PC-9 (cell line): ENCODE results near the gene DBP. TPM values are rescaled to one million over a fixed set of nuclear protein-coding genes. Genes with fewer than 3 reads are reported as not detected.
A peak's percentile ranks its signal among the peaks of the same experiment; 100 is the strongest.

Experiments used
- BruUV-seq: library from RNA; stranded (reverse); fragments of 400-500 nt; replicated peaks from 2 replicates; lab custom pipeline; 2021; lab: Mats Ljungman, UMichigan
- CTCF ChIA-PET: fragments of 300-600 bp; sonication (Branson Sonifier 250); formaldehyde crosslinking; loops from one replicate; lab custom pipeline; 2022; ENCODE audit warnings: antibody characterized with exemption; lab: Charles Lee
- POLR2A ChIA-PET: fragments of 300-600 bp; sonication (Branson Sonifier 250); formaldehyde crosslinking; loops from one replicate; lab custom pipeline; 2022; ENCODE audit warnings: antibody characterized with exemption; ENCODE audit not compliant: unreplicated experiment; lab: Charles Lee
- DNase-seq, 2 experiments: peaks; one replicate each; pipeline versions ENCODE4 v3.0.0 to v3.0.0-alpha.2; 2015 to 2022; ENCODE audit warnings: mixed read lengths in 1 of 2
- H2AFZ ChIP-seq: fragments of 200-600 bp; sonication (generic); 2 replicates; pipeline ENCODE4 v1.8.1; 2017; ENCODE audit warnings: antibody characterized with exemption
- H3F3A ChIP-seq: fragments of 200-600 bp; sonication (generic); 2 replicates; pipeline ENCODE4 v1.8.1; 2017; ENCODE audit warnings: antibody characterized with exemption, mild to moderate bottlenecking, low read depth; ENCODE audit not compliant: insufficient read depth
- H3K27ac ChIP-seq: fragments of 200-600 bp; sonication (generic); 2 replicates; pipeline ENCODE4 v1.6.1; 2016; ENCODE audit warnings: mixed run types
- H3K27me3 ChIP-seq: fragments of 200-600 bp; sonication (generic); 2 replicates; pipeline ENCODE4 v1.6.1; 2016; ENCODE audit warnings: low read depth, mixed run types; ENCODE audit not compliant: insufficient read depth
- H3K36me3 ChIP-seq: fragments of 200-600 bp; sonication (generic); 2 replicates; pipeline ENCODE4 v1.6.1; 2016; ENCODE audit warnings: low read depth, mixed run types
- H3K4me1 ChIP-seq: fragments of 200-600 bp; sonication (generic); replicated peaks from 2 replicates; pipeline ENCODE4 v1.6.1; 2016; ENCODE audit warnings: mixed run types; ENCODE audit not compliant: insufficient read depth
- H3K4me2 ChIP-seq: fragments of 200-600 bp; sonication (generic); 2 replicates; pipeline ENCODE4 v1.6.1; 2017; ENCODE audit warnings: mixed run types
- H3K4me3 ChIP-seq: fragments of 200-600 bp; sonication (generic); 2 replicates; pipeline ENCODE4 v1.6.1; 2016; ENCODE audit warnings: mixed run types
- H3K79me2 ChIP-seq: fragments of 200-600 bp; sonication (generic); 2 replicates; pipeline ENCODE4 v1.6.1; 2017; ENCODE audit warnings: low read depth, mixed run types
- H3K9me2 ChIP-seq: fragments of 200-600 bp; sonication (generic); 2 replicates; pipeline ENCODE4 v1.8.1; 2017; ENCODE audit warnings: mild to moderate bottlenecking; ENCODE audit not compliant: insufficient read depth
- H3K9me3 ChIP-seq: fragments of 200-600 bp; sonication (generic); 2 replicates; pipeline ENCODE4 v1.8.1; 2016; ENCODE audit warnings: low read depth; ENCODE audit not compliant: insufficient read depth
- H4K20me1 ChIP-seq: fragments of 200-600 bp; sonication (generic); 2 replicates; pipeline ENCODE4 v1.8.1; 2017; ENCODE audit not compliant: insufficient read depth
- CTCF ChIP-seq: fragments of 200-600 bp; sonication (generic); conservative IDR thresholded peaks from 2 replicates; pipeline ENCODE4 v1.6.1; 2017; ENCODE audit warnings: mixed run types, antibody characterized with exemption, mild to moderate bottlenecking, moderate library complexity
- EZH2 ChIP-seq: fragments of 200-600 bp; sonication (generic); IDR thresholded peaks from 2 replicates; pipeline ENCODE4 v1.8.0; 2017; ENCODE audit warnings: antibody characterized with exemption, low read depth
- intact Hi-C: fragments of 100-400 bp; cut with micrococcal nuclease; formaldehyde crosslinking; loops from one replicate; pipeline ENCODE4 v1.10.0; 2022; ENCODE audit not compliant: unreplicated experiment
- total RNA-seq: library from RNA; stranded (reverse); gene quantifications from 2 replicates; pipeline ENCODE4 v1.2.3, GENCODE V29; 2021

DBP gene
- total RNA-seq, 1 experiment from 2014 or later = 48.2 TPM

- POLR2A ChIA-PET = no interaction called here
- no peaks in the 10 kb centered on the region for H3K4me1 ChIP-seq
Measured at GRCh38 chr19:48595833-48596232, 41.3 kb downstream of the DBP start.

GRCh38 chr19:48595171-48595570 lies 42.0 kb downstream of the DBP start:
- no peaks in the 10 kb centered on the region for H4K20me1 ChIP-seq
- no peaks in the 10 kb centered on the region for H3K9me2 ChIP-seq
- no peak overlapping the region for H3K27ac ChIP-seq
- ChIA-PET POLR2A (no interaction called here), CTCF (interaction anchor here (0.6 kb wide), 1 partner anchor 14 kb away, joined by 3 read pairs; no protein-coding TSS in a partner anchor)
- no peaks in the 10 kb centered on the region for H3K36me3 ChIP-seq
- H3K4me1 ChIP-seq = no peaks in the 10 kb centered on the region
- H3K27me3 ChIP-seq = no peaks in the 10 kb centered on the region
- no peak overlapping the region for H2AFZ ChIP-seq
- H3K4me3 ChIP-seq = no peak overlapping the region
- H3K4me2 ChIP-seq = no peak overlapping the region
- TF ChIP-seq CTCF (no peak), EZH2 (no peak)
- no peaks in the 10 kb centered on the region for H3K79me2 ChIP-seq
- H3F3A ChIP-seq = peaks cover 5% of the 10 kb centered on the region; the same call in 1 of the 2 replicates
- intact Hi-C loops = no loop called here
- no peaks in the 10 kb centered on the region for H3K9me3 ChIP-seq
- no TSS peak for BruUV-seq
- no peak for DNase-seq

More at GRCh38 chr19:48595833-48596232, 41.3 kb downstream of the DBP start:
- Histone ChIP-seq H3K27ac (no peak overlapping the region), H3K4me2 (no peak overlapping the region), H3K36me3 (no peaks in the 10 kb centered on the region), H3F3A (peaks cover 5% of the 10 kb centered on the region; the same call in 1 of the 2 replicates), H3K4me3 (no peak overlapping the region), H2AFZ (no peak overlapping the region), H3K79me2 (no peaks in the 10 kb centered on the region), H4K20me1 (no peaks in the 10 kb centered on the region), H3K27me3 (no peaks in the 10 kb centered on the region), H3K9me2 (no peaks in the 10 kb centered on the region), H3K9me3 (no peaks in the 10 kb centered on the region)
- CTCF ChIA-PET = no interaction called here
- intact Hi-C loops = no loop called here
- no peak for DNase-seq
- BruUV-seq = no TSS peak
- no peak for TF ChIP-seq EZH2
- no peak for TF ChIP-seq CTCF

DNA sequence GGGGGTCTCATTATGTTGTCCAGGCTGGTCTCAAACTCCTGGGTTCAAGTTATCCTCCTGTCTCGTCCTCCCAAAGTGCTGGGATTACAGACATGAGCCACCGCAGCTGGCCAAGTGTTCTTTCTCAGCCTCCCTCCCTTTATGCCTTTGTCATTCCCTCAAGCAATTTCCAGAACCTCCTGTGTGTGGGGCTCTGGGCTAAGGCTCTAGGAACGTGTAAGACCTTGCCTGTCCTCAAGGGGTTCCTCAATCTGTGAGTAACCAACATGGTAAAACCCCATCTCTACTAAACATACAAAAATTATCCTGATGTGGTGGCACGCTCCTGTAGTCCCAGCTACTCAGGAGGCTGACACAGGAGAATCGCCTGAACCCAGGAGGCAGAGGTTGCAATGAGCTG lies 46.2 kb downstream of the DBP start:
- intact Hi-C loops = no loop called here
- Histone ChIP-seq H3K4me2 (no peak overlapping the region), H4K20me1 (no peaks in the 10 kb centered on the region), H3F3A (peaks cover 23% of the 10 kb centered on the region), H3K4me3 (no peak overlapping the region), H3K9me2 (no peaks in the 10 kb centered on the region), H3K79me2 (no peaks in the 10 kb centered on the region), H3K27ac (no peak overlapping the region), H3K36me3 (no peaks in the 10 kb centered on the region), H2AFZ (no peak overlapping the region), H3K4me1 (peaks cover 10% of the 10 kb centered on the region), H3K9me3 (no peaks in the 10 kb centered on the region), H3K27me3 (no peaks in the 10 kb centered on the region)
- BruUV-seq = no TSS peak
- DNase-seq = no peak
- ChIA-PET CTCF (interaction anchor here (0.5 kb wide), 1 partner anchor 98 kb away, joined by 17 read pairs; no protein-coding TSS in a partner anchor), POLR2A (no interaction called here)
- no peak for TF ChIP-seq EZH2
- peak; percentile 31; the same call in 1 of the 2 replicates for TF ChIP-seq CTCF
